Measurements from ENCODE around the gene GNG12. TPM values are rescaled to one million over a fixed set of nuclear protein-coding genes. Genes with fewer than 3 reads are reported as not detected.

Gene GNG12
- total and polyA plus RNA-seq, 2 donors (not counting 1 experiment from before 2014, with no cell fraction given): not detected

DNA sequence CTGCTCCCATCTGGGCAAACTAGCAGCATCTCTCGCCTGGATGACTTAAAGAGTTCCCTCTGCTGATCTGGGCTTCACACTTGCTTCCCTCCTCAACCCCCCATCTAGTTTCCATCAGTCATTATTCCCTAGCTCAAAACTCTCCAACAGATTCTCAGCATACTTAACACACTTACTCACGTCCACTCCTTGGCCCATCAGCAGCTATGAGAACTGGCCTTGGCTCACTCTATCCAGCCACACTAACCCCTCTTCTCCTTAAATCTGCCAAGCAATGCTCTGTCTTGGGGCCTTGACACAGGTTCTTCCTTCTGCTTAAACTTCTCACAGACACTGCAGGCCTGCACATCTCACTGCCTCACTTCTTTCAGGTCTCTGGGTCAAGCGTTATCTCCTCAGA is 41.6 kb downstream of the GNG12 start:
- Histone ChIP-seq H3K79me2 (ENCODE audit: control insufficient read depth, insufficient read depth, low read length) (no peaks in the 10 kb centered on the region), H2AFZ (ENCODE audit: insufficient read depth, low read depth, low read length, poor library complexity, severe bottlenecking) (no peak overlapping the region), H3K27ac (ENCODE audit: low read length in 2 of 2) (no peak overlapping the region), H3K4me2 (replicated peaks; ENCODE audit: low read depth, low read length, poor library complexity, severe bottlenecking) (no peak overlapping the region), H4K20me1 (ENCODE audit: control insufficient read depth, insufficient read depth, low read length, poor library complexity, severe bottlenecking) (no peaks in the 10 kb centered on the region), H3K36me3 (replicated peaks in 1 of 2; ENCODE audit: control extremely low read depth in 1 of 2, control insufficient read depth in 1 of 2, extremely low read depth in 1 of 2, insufficient read depth in 2 of 2, low read length in 1 of 2) (no peaks in the 10 kb centered on the region), H3K4me1 (ENCODE audit: control insufficient read depth in 2 of 2, insufficient read depth in 2 of 2, low read length in 2 of 2) (no peaks in the 10 kb centered on the region), H3K27me3 (replicated peaks in 1 of 4; ENCODE audit: control extremely low read depth in 1 of 4, control insufficient read depth in 3 of 4, insufficient read depth in 4 of 4, low read length in 3 of 4) (peaks cover 0 to under 1% (median 0%) of the 10 kb centered on the region in 4 experiments), H3K9ac (ENCODE audit: low read length) (no peak overlapping the region), H3K4me3 (ENCODE audit: control extremely low read depth in 1 of 5, extremely low read depth in 1 of 5, insufficient read depth in 1 of 5, low read depth in 2 of 5, low read length in 4 of 5) (no peak overlapping the region), H3K9me3 (ENCODE audit: control extremely low read depth in 1 of 3, control insufficient read depth in 2 of 3, insufficient read depth in 1 of 3, low read length in 2 of 3) (no peaks in the 10 kb centered on the region)
- CTCF ChIA-PET: interaction anchor here (1.4 kb wide), 1 partner anchor 32 kb away, joined by 3 read pairs; no protein-coding TSS in a partner anchor
- H3K9me3 Mint-ChIP-seq (ENCODE audit: insufficient read depth): no peaks in the 10 kb centered on the region
- H3K4me1 Mint-ChIP-seq: no peaks in the 10 kb centered on the region
- no peak for DNase-seq
- intact Hi-C loops (cut with micrococcal nuclease): no loop called here
- POLR2A ChIA-PET: no interaction called here
- peaks cover 15% of the 10 kb centered on the region for H3K27me3 Mint-ChIP-seq
- TF ChIP-seq CTCF (IDR thresholded peaks at IDR 0.05) (no peak), EZH2 (IDR thresholded peaks at IDR 0.05; ENCODE audit: borderline replicate concordance, insufficient read depth, low read depth, low read length, poor library complexity, severe bottlenecking) (no peak)
- H3K27ac Mint-ChIP-seq: no peak overlapping the region
- ATAC-seq (ENCODE audit: low read depth): no peak
- 92% methylated on average over 3 of the region's 3 CpGs for WGBS (ENCODE audit: insufficient coverage)
- H3K4me3 Mint-ChIP-seq: no peak overlapping the region

DNA sequence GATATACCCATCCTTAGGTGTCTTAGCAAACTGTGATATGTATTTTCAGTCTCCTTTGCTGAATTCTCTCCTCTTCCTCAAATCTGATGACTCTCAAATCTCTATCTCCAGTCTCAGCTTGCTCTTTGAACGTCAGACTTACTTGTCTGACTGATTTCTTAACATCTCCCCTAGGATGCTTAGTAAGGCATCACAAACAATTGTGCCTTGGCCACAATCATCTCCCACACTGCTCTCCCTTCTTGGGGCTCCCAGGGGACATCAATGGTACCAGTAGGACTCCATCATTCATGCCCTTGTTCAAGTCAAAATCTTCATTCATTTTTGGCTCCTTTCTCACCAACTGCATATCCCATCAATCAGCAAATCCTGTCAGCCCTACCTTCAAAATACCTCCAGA is 42.0 kb downstream of the GNG12 start:
- Histone ChIP-seq H3K79me2 (ENCODE audit: control insufficient read depth, insufficient read depth, low read length) (no peaks in the 10 kb centered on the region), H2AFZ (ENCODE audit: insufficient read depth, low read depth, low read length, poor library complexity, severe bottlenecking) (no peak overlapping the region), H3K27ac (ENCODE audit: low read length in 2 of 2) (no peak overlapping the region), H4K20me1 (ENCODE audit: control insufficient read depth, insufficient read depth, low read length, poor library complexity, severe bottlenecking) (no peaks in the 10 kb centered on the region), H3K4me3 (ENCODE audit: control extremely low read depth in 1 of 5, extremely low read depth in 1 of 5, insufficient read depth in 1 of 5, low read depth in 2 of 5, low read length in 4 of 5) (no peak overlapping the region), H3K4me2 (replicated peaks; ENCODE audit: low read depth, low read length, poor library complexity, severe bottlenecking) (no peak overlapping the region), H3K36me3 (replicated peaks in 1 of 2; ENCODE audit: control extremely low read depth in 1 of 2, control insufficient read depth in 1 of 2, extremely low read depth in 1 of 2, insufficient read depth in 2 of 2, low read length in 1 of 2) (no peaks in the 10 kb centered on the region), H3K4me1 (ENCODE audit: control insufficient read depth in 2 of 2, insufficient read depth in 2 of 2, low read length in 2 of 2) (no peaks in the 10 kb centered on the region), H3K9ac (ENCODE audit: low read length) (no peak overlapping the region), H3K9me3 (ENCODE audit: control extremely low read depth in 1 of 3, control insufficient read depth in 2 of 3, insufficient read depth in 1 of 3, low read length in 2 of 3) (no peaks in the 10 kb centered on the region), H3K27me3 (replicated peaks in 1 of 4; ENCODE audit: control extremely low read depth in 1 of 4, control insufficient read depth in 3 of 4, insufficient read depth in 4 of 4, low read length in 3 of 4) (peaks cover 0 to 3% (median 0%) of the 10 kb centered on the region in 4 experiments)
- Mint-ChIP-seq H3K4me3 (no peak overlapping the region), H3K27ac (no peak overlapping the region), H3K27me3 (peaks cover 11% of the 10 kb centered on the region), H3K9me3 (ENCODE audit: insufficient read depth) (no peaks in the 10 kb centered on the region), H3K4me1 (no peaks in the 10 kb centered on the region)
- intact Hi-C loops (cut with micrococcal nuclease): no loop called here
- CTCF ChIA-PET: interaction anchor here (1.4 kb wide), 1 partner anchor 32 kb away, joined by 3 read pairs; no protein-coding TSS in a partner anchor
- WGBS (ENCODE audit: insufficient coverage): 60% methylated on average over 1 of the region's 1 CpG
- no peak for ATAC-seq (ENCODE audit: low read depth)
- POLR2A ChIA-PET: no interaction called here
- DNase-seq: no peak
- TF ChIP-seq EZH2 (IDR thresholded peaks at IDR 0.05; ENCODE audit: borderline replicate concordance, insufficient read depth, low read depth, low read length, poor library complexity, severe bottlenecking) (no peak), CTCF (IDR thresholded peaks at IDR 0.05) (no peak)
